ENCODE data around the gene HOMEZ. TPM values are rescaled to one million over a fixed set of nuclear protein-coding genes. Genes with fewer than 3 reads are reported as not detected.

The HOMEZ gene
- total RNA-seq, 1 donor from 2014 or later: 10.4 TPM

- DNase-seq (ENCODE audit: low read depth): no peak
- no peak overlapping the region for H3K4me3 ChIP-seq (ENCODE audit: low read depth, low read length)
- TF ChIP-seq CTCF (conservative IDR thresholded peaks at IDR 0.05; ENCODE audit: low read depth, low read length): no peak
These were observed 26.5 kb downstream of the HOMEZ start for GRCh38 chr14:23259426-23259825.

- no peak for DNase-seq (ENCODE audit: low read depth)
- TF ChIP-seq CTCF (conservative IDR thresholded peaks at IDR 0.05; ENCODE audit: low read depth, low read length): no peak
- no peak overlapping the region for H3K4me3 ChIP-seq (ENCODE audit: low read depth, low read length)
These were observed 27.7 kb downstream of the HOMEZ start for GRCh38 chr14:23258256-23258655.

- no peak for DNase-seq (ENCODE audit: low read depth)
- no peak overlapping the region for H3K4me3 ChIP-seq (ENCODE audit: low read depth, low read length)
- TF ChIP-seq CTCF (conservative IDR thresholded peaks at IDR 0.05; ENCODE audit: low read depth, low read length): no peak
These were observed 33.3 kb downstream of the HOMEZ start for GRCh38 chr14:23252420-23253333.

GRCh38 chr14:23252006-23252405, 33.9 kb downstream of the HOMEZ start:
- TF ChIP-seq CTCF (conservative IDR thresholded peaks at IDR 0.05; ENCODE audit: low read depth, low read length): no peak
- DNase-seq (ENCODE audit: low read depth): no peak
- H3K4me3 ChIP-seq (ENCODE audit: low read depth, low read length): no peak overlapping the region

- TF ChIP-seq CTCF (conservative IDR thresholded peaks at IDR 0.05; ENCODE audit: low read depth, low read length): no peak
- no peak overlapping the region for H3K4me3 ChIP-seq (ENCODE audit: low read depth, low read length)
- no peak for DNase-seq (ENCODE audit: low read depth)
These were observed 36.1 kb downstream of the HOMEZ start for GRCh38 chr14:23249824-23250223.

- DNase-seq (ENCODE audit: low read depth): no peak
- H3K4me3 ChIP-seq (ENCODE audit: low read depth, low read length): no peak overlapping the region
- no peak for TF ChIP-seq CTCF (conservative IDR thresholded peaks at IDR 0.05; ENCODE audit: low read depth, low read length)
These were observed 37.3 kb downstream of the HOMEZ start for GRCh38 chr14:23248601-23249000.

- H3K4me3 ChIP-seq (ENCODE audit: low read depth, low read length): no peak overlapping the region
- TF ChIP-seq CTCF (conservative IDR thresholded peaks at IDR 0.05; ENCODE audit: low read depth, low read length): no peak
- peak; percentile 73 for DNase-seq (ENCODE audit: low read depth)
These were observed 40.6 kb downstream of the HOMEZ start for GRCh38 chr14:23245282-23245681.

Data from epithelial cell of proximal tubule (primary cell).